ENCODE results near the gene OPA1. TPM values are rescaled to one million over a fixed set of nuclear protein-coding genes. Genes with fewer than 3 reads are reported as not detected.
"Not testable (repeated sequence)": the region's sequence is repeated elsewhere in the genome, so short reads cannot be mapped to it uniquely, and the experiment has no call there.

The OPA1 gene
- total and polyA plus RNA-seq, 5 donors: 30.4 to 91.0 (median 79.2) TPM

- intact Hi-C loops (cut with DNase I): no loop called here
- peaks cover 3% of the 10 kb centered on the region for H3K4me1 ChIP-seq (ENCODE audit: control insufficient read depth, insufficient read depth, low read length)
- no peak overlapping the region for H3K4me3 ChIP-seq (ENCODE audit: low read length)
- DNase-seq (no peak), ATAC-seq (no peak)
- WGBS: 89% methylated on average over 6 of the region's 6 CpGs
- H3K9me3 ChIP-seq (ENCODE audit: control insufficient read depth, low read length): no peaks in the 10 kb centered on the region
- H3K27ac ChIP-seq (ENCODE audit: low read length): no peak overlapping the region
- no peaks in the 10 kb centered on the region for H3K27me3 ChIP-seq (ENCODE audit: control insufficient read depth, insufficient read depth)
These were observed 2.7 kb upstream of the OPA1 start for GRCh38 chr3:193590088-193590856.

GRCh38 chr3:193593668-193594030 lies 641 bp downstream of the OPA1 start:
- DNase-seq: no peak
- Histone ChIP-seq H3K9me3 (ENCODE audit: control insufficient read depth, low read length) (no peaks in the 10 kb centered on the region), H3K27ac (ENCODE audit: low read length) (peak overlapping the region; percentile 90), H3K4me1 (ENCODE audit: control insufficient read depth, insufficient read depth, low read length) (peaks cover 3% of the 10 kb centered on the region), H3K4me3 (ENCODE audit: low read length) (peak overlapping the region; percentile 91), H3K27me3 (ENCODE audit: control insufficient read depth, insufficient read depth) (no peaks in the 10 kb centered on the region)
- peak; percentile 5 to 10 for ATAC-seq
- WGBS: under 1% methylated on average over 11 of the region's 11 CpGs
- intact Hi-C loops (cut with DNase I): no loop called here

- Histone ChIP-seq H3K27ac (ENCODE audit: low read length) (no peak overlapping the region), H3K9me3 (ENCODE audit: control insufficient read depth, low read length) (no peaks in the 10 kb centered on the region), H3K4me1 (ENCODE audit: control insufficient read depth, insufficient read depth, low read length) (peaks cover 3% of the 10 kb centered on the region), H3K27me3 (ENCODE audit: control insufficient read depth, insufficient read depth) (no peaks in the 10 kb centered on the region), H3K4me3 (ENCODE audit: low read length) (no peak overlapping the region)
- no peak for ATAC-seq
- intact Hi-C loops (cut with DNase I): no loop called here
- no peak for DNase-seq
- WGBS: 80% methylated on average over 1 of the region's 1 CpG
These were observed 2.1 kb downstream of the OPA1 start for GRCh38 chr3:193594946-193595689.

- DNase-seq (no peak), ATAC-seq (no peak)
- Histone ChIP-seq H3K4me1 (ENCODE audit: control insufficient read depth, insufficient read depth, low read length) (peaks cover 3% of the 10 kb centered on the region), H3K4me3 (ENCODE audit: low read length) (no peak overlapping the region), H3K27ac (ENCODE audit: low read length) (no peak overlapping the region), H3K9me3 (ENCODE audit: control insufficient read depth, low read length) (no peaks in the 10 kb centered on the region), H3K27me3 (ENCODE audit: control insufficient read depth, insufficient read depth) (no peaks in the 10 kb centered on the region)
- intact Hi-C loops (cut with DNase I): no loop called here
- WGBS: 94% methylated on average over 5 of the region's 5 CpGs
These were observed 3.0 kb downstream of the OPA1 start for GRCh38 chr3:193595939-193596487.

GRCh38 chr3:193598202-193598601 lies 5.2 kb downstream of the OPA1 start:
- no peak overlapping the region for H3K4me3 ChIP-seq (ENCODE audit: low read length)
- no peaks in the 10 kb centered on the region for H3K4me1 ChIP-seq (ENCODE audit: control insufficient read depth, insufficient read depth, low read length)
- no peak overlapping the region for H3K27ac ChIP-seq (ENCODE audit: low read length)
- intact Hi-C loops (cut with DNase I): no loop called here
- WGBS: 95% methylated on average over 2 of the region's 2 CpGs
- H3K27me3 ChIP-seq (ENCODE audit: control insufficient read depth, insufficient read depth): no peaks in the 10 kb centered on the region
- no peaks in the 10 kb centered on the region for H3K9me3 ChIP-seq (ENCODE audit: control insufficient read depth, low read length)
- ATAC-seq (no peak), DNase-seq (no peak)

GRCh38 chr3:193599393-193599792 lies 6.4 kb downstream of the OPA1 start:
- Histone ChIP-seq H3K9me3 (ENCODE audit: control insufficient read depth, low read length) (no peaks in the 10 kb centered on the region), H3K27ac (ENCODE audit: low read length) (no peak overlapping the region), H3K27me3 (ENCODE audit: control insufficient read depth, insufficient read depth) (no peaks in the 10 kb centered on the region), H3K4me3 (ENCODE audit: low read length) (no peak overlapping the region), H3K4me1 (ENCODE audit: control insufficient read depth, insufficient read depth, low read length) (no peaks in the 10 kb centered on the region)
- DNase-seq (no peak), ATAC-seq (no peak)
- intact Hi-C loops (cut with DNase I): no loop called here
- 82% methylated on average over 1 of the region's 1 CpG for WGBS

- Histone ChIP-seq H3K4me3 (ENCODE audit: low read length) (no peak overlapping the region), H3K27me3 (ENCODE audit: control insufficient read depth, insufficient read depth) (no peaks in the 10 kb centered on the region), H3K9me3 (ENCODE audit: control insufficient read depth, low read length) (no peaks in the 10 kb centered on the region), H3K4me1 (ENCODE audit: control insufficient read depth, insufficient read depth, low read length) (no peaks in the 10 kb centered on the region), H3K27ac (ENCODE audit: low read length) (no peak overlapping the region)
- no peak for DNase-seq
- intact Hi-C loops (cut with DNase I): no loop called here
- 59% methylated on average over 2 of the region's 2 CpGs for WGBS
- ATAC-seq: peak; percentile 70 to 89
These were observed 12.9 kb downstream of the OPA1 start for GRCh38 chr3:193605876-193606275.

GRCh38 chr3:193606892-193607291 lies 13.9 kb downstream of the OPA1 start:
- ATAC-seq; H3K4me3 ChIP-seq (ENCODE audit: low read length): not testable (repeated sequence)

GRCh38 chr3:193610516-193610915 lies 17.5 kb downstream of the OPA1 start:
- 98% methylated on average over 11 of the region's 11 CpGs for WGBS
- H3K27ac ChIP-seq (ENCODE audit: low read length); ATAC-seq; intact Hi-C loops (cut with DNase I); H3K27me3 ChIP-seq (ENCODE audit: control insufficient read depth, insufficient read depth); H3K4me1 ChIP-seq (ENCODE audit: control insufficient read depth, insufficient read depth, low read length); H3K4me3 ChIP-seq (ENCODE audit: low read length); H3K9me3 ChIP-seq (ENCODE audit: control insufficient read depth, low read length): not testable (repeated sequence)
- peak in 1 of 3 donors; percentile 31 for DNase-seq

More at GRCh38 chr3:193606892-193607291, 13.9 kb downstream of the OPA1 start:
- H3K4me1 ChIP-seq (ENCODE audit: control insufficient read depth, insufficient read depth, low read length); H3K9me3 ChIP-seq (ENCODE audit: control insufficient read depth, low read length); H3K27ac ChIP-seq (ENCODE audit: low read length); DNase-seq; H3K27me3 ChIP-seq (ENCODE audit: control insufficient read depth, insufficient read depth); intact Hi-C loops (cut with DNase I): not testable (repeated sequence)

GRCh38 chr3:193614430-193614829 lies 21.4 kb downstream of the OPA1 start:
- H3K27me3 ChIP-seq (ENCODE audit: control insufficient read depth, insufficient read depth): no peaks in the 10 kb centered on the region
- 70% methylated on average over 2 of the region's 2 CpGs for WGBS

GRCh38 chr3:193617628-193618027 lies 24.6 kb downstream of the OPA1 start:
- ATAC-seq: no peak
- intact Hi-C loops (cut with DNase I): no loop called here

More at GRCh38 chr3:193614430-193614829, 21.4 kb downstream of the OPA1 start:
- no peak for DNase-seq
- Histone ChIP-seq H3K9me3 (ENCODE audit: control insufficient read depth, low read length) (no peaks in the 10 kb centered on the region), H3K27ac (ENCODE audit: low read length) (no peak overlapping the region), H3K4me3 (ENCODE audit: low read length) (no peak overlapping the region), H3K4me1 (ENCODE audit: control insufficient read depth, insufficient read depth, low read length) (no peaks in the 10 kb centered on the region)
- intact Hi-C loops (cut with DNase I): no loop called here
- ATAC-seq: no peak

More at GRCh38 chr3:193617628-193618027, 24.6 kb downstream of the OPA1 start:
- WGBS: 99% methylated on average over 1 of the region's 1 CpG
- Histone ChIP-seq H3K4me3 (ENCODE audit: low read length) (no peak overlapping the region), H3K9me3 (ENCODE audit: control insufficient read depth, low read length) (no peaks in the 10 kb centered on the region), H3K27me3 (ENCODE audit: control insufficient read depth, insufficient read depth) (no peaks in the 10 kb centered on the region), H3K4me1 (ENCODE audit: control insufficient read depth, insufficient read depth, low read length) (no peaks in the 10 kb centered on the region), H3K27ac (ENCODE audit: low read length) (no peak overlapping the region)
- DNase-seq: no peak
